Measurements from ENCODE around the gene TMOD2.

TMOD2 gene

DNA sequence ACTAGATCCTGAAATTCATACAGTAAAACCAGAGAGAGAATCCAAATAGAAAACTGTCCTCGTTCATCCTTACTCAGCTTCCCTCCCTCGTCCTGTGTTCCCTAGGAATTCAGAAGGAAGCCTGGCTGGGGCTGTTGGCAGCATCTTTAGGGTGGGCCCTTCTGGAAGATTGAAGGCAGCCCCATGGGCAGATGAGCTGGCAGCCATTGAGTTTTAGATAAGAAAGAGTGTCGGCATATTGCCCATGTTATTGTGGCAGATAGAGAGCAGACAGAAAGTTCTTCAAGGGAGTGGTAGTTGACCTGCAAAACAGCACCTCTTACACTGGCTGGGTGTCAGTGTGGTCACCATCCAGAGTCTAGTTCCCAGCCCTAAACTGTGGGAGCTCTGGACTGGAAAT is 23.5 kb downstream of the TMOD2 start:
- TF ChIP-seq, protein P1, sequence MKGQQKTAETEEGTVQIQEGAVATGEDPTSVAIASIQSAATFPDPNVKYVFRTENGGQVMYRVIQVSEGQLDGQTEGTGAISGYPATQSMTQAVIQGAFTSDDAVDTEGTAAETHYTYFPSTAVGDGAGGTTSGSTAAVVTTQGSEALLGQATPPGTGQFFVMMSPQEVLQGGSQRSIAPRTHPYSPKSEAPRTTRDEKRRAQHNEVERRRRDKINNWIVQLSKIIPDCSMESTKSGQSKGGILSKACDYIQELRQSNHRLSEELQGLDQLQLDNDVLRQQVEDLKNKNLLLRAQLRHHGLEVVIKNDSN (IDR thresholded peaks at IDR 0.05) = no peak
- TF ChIP-seq NFIC (IDR thresholded peaks at IDR 0.05) (no peak), TAF1 (IDR thresholded peaks at IDR 0.05; ENCODE audit: low read depth) (no peak), TEAD4 (IDR thresholded peaks at IDR 0.05) (no peak), CREB1 (IDR thresholded peaks at IDR 0.05; ENCODE audit: low read depth) (no peak), EGR1 (IDR thresholded peaks at IDR 0.05) (no peak), TCF12 (IDR thresholded peaks at IDR 0.05; ENCODE audit: low read depth) (no peak), RAD21 (IDR thresholded peaks at IDR 0.05; ENCODE audit: low read depth) (no peak), CEBPB (IDR thresholded peaks at IDR 0.05) (no peak)
- TF ChIP-seq, protein P2, sequence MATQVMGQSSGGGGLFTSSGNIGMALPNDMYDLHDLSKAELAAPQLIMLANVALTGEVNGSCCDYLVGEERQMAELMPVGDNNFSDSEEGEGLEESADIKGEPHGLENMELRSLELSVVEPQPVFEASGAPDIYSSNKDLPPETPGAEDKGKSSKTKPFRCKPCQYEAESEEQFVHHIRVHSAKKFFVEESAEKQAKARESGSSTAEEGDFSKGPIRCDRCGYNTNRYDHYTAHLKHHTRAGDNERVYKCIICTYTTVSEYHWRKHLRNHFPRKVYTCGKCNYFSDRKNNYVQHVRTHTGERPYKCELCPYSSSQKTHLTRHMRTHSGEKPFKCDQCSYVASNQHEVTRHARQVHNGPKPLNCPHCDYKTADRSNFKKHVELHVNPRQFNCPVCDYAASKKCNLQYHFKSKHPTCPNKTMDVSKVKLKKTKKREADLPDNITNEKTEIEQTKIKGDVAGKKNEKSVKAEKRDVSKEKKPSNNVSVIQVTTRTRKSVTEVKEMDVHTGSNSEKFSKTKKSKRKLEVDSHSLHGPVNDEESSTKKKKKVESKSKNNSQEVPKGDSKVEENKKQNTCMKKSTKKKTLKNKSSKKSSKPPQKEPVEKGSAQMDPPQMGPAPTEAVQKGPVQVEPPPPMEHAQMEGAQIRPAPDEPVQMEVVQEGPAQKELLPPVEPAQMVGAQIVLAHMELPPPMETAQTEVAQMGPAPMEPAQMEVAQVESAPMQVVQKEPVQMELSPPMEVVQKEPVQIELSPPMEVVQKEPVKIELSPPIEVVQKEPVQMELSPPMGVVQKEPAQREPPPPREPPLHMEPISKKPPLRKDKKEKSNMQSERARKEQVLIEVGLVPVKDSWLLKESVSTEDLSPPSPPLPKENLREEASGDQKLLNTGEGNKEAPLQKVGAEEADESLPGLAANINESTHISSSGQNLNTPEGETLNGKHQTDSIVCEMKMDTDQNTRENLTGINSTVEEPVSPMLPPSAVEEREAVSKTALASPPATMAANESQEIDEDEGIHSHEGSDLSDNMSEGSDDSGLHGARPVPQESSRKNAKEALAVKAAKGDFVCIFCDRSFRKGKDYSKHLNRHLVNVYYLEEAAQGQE (IDR thresholded peaks at IDR 0.05; ENCODE audit: low read depth) = no peak

DNA sequence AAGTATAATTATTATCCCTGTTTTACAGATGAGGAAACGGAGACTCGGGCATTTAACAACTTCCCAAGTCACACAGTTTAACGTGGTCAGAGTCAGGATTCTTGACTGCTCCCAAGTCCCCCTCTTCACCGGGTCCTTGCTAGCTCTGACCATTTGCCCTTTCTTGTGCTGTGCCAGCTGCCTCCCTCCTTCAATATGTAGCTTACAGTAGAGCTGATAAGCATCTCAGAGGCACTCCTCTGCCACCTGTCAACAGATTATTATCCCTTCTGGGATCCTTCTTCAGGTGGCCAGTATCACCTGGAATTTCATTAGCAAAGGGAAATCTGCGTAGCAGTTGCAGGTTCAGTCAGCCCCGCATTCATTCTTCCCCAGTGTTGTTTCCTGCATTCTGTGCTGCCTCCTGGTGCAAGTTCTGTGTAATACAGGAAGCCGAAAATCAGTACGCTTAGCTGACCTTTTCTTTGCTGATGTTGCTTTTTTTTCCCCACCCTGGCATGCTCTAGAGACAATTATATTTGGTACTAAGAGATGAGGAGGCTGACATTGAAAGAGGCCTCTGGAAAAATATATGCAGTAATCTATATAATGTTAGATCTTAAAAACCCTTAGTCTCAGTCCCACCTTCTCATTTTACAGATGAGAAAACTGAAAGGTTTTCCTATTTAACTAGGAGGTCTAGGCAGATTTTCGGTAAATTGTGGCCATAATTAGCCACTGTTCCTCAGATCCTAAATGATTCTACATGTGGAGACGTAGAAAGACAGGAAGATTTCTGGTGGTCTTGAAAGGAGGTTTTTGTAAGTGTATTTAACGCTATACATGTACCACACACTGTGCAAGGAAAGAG is 24.8 kb downstream of the TMOD2 start:
- TF ChIP-seq RAD21 (IDR thresholded peaks at IDR 0.05; ENCODE audit: low read depth) = peak; percentile 90
- no peak for TF ChIP-seq FOXM1 (IDR thresholded peaks at IDR 0.05; ENCODE audit: borderline replicate concordance, low read depth)
- TF ChIP-seq, protein P3, sequence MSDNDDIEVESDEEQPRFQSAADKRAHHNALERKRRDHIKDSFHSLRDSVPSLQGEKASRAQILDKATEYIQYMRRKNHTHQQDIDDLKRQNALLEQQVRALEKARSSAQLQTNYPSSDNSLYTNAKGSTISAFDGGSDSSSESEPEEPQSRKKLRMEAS (IDR thresholded peaks at IDR 0.05) = no peak
- TF ChIP-seq NFIC (IDR thresholded peaks at IDR 0.05) = no peak
- TF ChIP-seq, protein P2 (IDR thresholded peaks at IDR 0.05; ENCODE audit: low read depth) = no peak

DNA sequence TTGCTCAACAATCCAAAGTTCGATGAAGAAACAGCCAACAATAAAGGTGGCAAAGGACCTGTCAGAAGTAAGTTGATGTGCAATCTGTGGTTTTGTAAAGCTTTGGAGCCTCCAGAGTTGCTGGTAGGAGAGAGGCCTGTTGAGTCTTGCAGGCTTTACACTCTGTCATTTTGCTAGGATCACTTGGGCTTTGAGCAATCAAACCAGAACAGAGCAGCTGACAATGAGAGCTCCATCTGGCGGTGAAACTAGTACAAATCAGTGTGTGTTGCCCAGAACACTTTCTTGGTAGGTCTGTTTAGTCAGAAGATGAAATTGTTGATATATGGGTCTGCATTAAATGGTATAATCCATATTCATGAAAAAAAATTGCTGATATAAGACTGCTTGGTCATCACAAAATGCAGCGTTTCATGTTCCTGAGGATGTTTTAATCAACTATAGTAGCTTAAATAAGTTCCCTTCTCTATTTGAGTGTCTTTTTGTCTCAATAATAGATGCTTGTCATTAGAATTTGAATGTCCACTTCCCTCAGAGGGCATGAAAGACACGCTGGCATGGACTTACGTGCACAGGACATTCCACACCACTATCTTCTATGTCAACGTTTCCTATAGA is 25.7 kb downstream of the TMOD2 start:
- TF ChIP-seq FOXM1 (IDR thresholded peaks at IDR 0.05; ENCODE audit: borderline replicate concordance, low read depth) = no peak
- peak; percentile 57 for TF ChIP-seq RAD21 (IDR thresholded peaks at IDR 0.05; ENCODE audit: low read depth)
- TF ChIP-seq, protein P3 (IDR thresholded peaks at IDR 0.05) = no peak

DNA sequence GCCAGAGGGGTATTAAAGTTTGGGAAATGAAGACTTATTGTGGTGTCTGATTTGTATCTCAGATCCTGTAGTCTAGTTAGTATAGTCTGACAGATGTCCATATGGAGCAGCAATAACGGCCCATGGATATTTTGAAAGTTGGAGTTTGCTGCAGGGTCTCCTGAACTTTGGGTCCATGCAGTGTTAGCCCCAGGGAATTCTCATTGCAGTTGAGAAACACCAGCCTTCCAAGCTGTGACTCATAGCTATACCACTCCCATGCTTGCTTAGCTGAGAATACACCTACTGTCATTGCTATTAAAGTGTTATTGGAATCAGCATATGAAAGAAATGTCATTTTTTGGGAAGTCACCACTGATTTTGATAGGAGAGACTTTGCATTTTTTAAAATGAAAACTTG is 29.2 kb downstream of the TMOD2 start:
- TF ChIP-seq YY1 (IDR thresholded peaks at IDR 0.05; ENCODE audit: low read depth) (no peak), FOXM1 (IDR thresholded peaks at IDR 0.05; ENCODE audit: borderline replicate concordance, low read depth) (no peak), CREB1 (IDR thresholded peaks at IDR 0.05; ENCODE audit: low read depth) (no peak), EGR1 (IDR thresholded peaks at IDR 0.05) (no peak), TEAD4 (IDR thresholded peaks at IDR 0.05) (no peak), CEBPB (IDR thresholded peaks at IDR 0.05) (no peak), TAF1 (IDR thresholded peaks at IDR 0.05; ENCODE audit: low read depth) (no peak), RAD21 (IDR thresholded peaks at IDR 0.05; ENCODE audit: low read depth) (no peak), TCF12 (IDR thresholded peaks at IDR 0.05; ENCODE audit: low read depth) (no peak), EP300 (IDR thresholded peaks at IDR 0.05; ENCODE audit: borderline replicate concordance) (no peak), ZBTB7A (IDR thresholded peaks at IDR 0.05; ENCODE audit: low read depth) (no peak)
- TF ChIP-seq, protein P3 (IDR thresholded peaks at IDR 0.05) = no peak
- TF ChIP-seq, protein P1 (IDR thresholded peaks at IDR 0.05) = no peak
- TF ChIP-seq, protein P2 (IDR thresholded peaks at IDR 0.05; ENCODE audit: low read depth) = no peak

All from Ishikawa (cell line).